NCI-H510A (cell line): ENCODE data around the gene NTRK3.
"Not testable (repeated sequence)": the region's sequence is repeated elsewhere in the genome, so short reads cannot be mapped to it uniquely, and the experiment has no call there.

Source experiments
- DNase-seq: peaks from one replicate; lab custom pipeline; 2025; lab: John Stamatoyannopoulos, UW

The NTRK3 gene

DNA sequence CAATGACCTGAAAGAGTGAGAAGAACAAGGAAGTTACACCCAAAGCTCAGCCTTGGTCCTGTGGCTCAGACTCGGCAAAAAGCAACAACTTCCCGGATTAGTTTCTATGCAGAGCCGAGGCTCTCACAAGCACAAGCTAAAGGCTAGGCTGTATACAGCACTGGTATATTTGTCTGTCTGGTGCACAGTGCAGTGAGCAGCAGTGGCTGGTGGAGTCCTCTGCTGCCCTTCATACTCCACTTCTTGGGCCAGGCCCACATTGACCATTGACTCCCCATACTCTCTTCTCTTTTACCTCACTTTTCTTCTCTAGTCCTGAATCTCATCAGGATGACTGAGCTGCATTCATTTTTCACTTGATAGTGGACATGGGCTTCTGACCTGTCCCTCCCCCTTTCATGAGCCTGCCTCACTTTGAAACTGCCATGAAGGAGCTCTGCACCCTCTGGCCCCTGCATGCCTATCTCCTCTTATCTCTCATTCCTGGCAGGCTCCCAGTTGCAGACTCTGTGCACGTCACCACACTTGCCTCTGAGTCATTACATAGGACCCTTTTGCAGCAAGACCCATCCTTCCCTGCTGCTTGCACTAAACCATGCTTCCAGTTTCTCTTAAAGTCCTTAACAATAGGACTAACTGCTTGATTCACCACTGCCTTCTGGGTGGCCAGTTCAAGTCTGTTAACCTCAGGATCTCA, 379.3 kb downstream of the NTRK3 start:
- DNase-seq: no peak

DNA sequence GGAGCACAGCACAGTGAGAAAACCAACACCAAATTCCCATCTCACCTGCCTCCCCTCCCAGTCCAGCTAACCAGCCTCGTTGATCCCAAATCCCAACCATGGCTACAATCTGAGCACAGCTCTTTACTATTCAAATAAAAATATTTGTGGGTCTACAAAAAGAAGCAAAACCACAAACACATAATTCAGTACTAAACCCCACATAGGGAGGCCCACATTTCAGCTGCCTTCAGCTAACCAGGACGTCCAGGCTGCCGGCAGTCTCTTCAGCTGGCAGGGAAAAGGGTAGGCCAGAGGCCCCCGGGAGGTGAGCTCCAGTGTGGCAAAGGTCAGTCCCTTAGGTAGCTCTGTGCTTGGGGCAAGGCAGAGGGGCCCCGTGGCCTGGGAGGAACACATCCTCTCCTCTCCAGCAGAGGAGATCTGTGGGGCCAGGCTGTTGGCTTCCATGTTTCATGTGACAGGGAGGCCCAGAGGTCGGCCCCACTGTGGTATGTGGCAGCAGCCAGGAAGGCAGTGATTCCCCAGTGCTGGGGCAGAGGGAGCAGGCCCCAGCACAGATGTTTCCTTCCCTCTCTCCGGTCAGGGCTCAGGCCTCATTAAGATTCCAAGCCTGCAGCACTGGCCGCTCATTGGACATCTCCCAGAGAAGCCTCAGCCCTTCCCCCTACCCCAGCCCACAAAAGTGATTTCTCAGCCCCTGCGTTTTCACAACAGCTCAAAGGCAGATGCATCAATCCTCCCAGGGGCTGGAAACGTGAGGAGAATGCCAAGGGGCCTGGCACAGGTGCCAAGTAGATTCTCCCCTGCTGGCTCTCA, 381.4 kb downstream of the NTRK3 start:
- DNase-seq: no peak

DNA sequence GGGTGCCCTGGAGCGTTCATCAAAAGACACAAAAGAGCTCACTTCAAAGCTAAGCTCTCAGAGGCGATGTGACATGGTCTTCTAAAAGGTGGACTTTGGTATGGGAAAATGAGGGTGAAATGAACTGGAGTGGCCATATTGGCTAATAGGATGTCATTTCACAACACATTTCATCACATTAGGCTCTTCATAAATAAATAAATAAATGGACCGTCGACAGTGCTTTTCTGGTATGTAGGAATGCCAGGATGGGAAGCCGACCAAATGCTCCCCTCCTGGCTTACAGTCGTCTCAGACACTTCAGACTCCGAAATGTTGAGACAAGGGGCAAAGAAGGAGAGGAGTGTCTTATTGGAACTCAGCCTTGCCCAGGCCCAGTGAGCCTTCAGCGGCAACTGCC, 383.0 kb downstream of the NTRK3 start:
- DNase-seq: no peak

DNA sequence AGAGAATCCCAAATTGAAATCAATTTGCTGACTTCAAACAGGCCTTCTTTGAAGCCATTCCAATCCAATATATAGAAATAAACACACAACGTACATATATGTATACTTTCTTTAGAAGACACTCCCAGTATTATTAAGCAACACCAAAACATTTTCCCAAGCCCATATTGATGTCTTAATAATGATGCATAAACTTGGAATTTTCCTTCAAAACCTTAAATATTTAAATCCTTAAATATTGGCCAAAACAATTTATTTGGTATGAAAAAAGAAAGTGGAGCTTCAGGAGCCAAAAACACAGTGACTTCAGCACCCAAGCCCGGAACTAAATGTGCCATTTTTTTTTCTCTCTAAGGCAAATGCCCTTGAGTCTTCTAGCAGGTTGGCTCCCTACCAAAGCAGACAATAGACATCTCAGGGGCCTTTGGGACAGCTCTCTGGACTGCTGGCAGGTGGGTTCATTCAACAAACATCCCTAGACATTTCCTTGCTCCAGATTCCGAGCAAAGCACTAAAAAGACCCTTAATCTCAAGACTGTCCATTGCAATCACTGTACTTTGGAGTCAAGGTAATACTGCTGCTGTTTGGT, 384.7 kb downstream of the NTRK3 start:
- DNase-seq: no peak

DNA sequence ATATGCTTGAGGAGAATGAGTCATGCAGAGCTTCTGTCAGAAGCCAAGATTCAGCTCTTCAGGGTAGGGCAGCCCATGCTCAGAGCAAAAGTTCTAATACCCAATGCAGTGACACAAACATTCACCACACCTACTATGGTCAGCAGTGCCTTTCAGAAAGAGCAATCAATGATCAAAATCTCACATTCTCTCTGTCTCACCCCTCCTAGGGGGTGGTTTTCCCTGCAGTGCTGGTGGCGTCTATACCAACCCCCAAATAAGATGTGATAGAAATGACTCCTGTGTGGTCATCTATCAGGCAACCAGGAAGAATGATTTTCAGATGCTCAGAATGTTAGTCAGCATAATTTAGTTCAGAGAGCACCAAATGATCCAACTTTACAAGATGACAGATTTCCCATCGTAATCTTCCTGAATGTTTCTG, 385.3 kb downstream of the NTRK3 start:
- no peak for DNase-seq

DNA sequence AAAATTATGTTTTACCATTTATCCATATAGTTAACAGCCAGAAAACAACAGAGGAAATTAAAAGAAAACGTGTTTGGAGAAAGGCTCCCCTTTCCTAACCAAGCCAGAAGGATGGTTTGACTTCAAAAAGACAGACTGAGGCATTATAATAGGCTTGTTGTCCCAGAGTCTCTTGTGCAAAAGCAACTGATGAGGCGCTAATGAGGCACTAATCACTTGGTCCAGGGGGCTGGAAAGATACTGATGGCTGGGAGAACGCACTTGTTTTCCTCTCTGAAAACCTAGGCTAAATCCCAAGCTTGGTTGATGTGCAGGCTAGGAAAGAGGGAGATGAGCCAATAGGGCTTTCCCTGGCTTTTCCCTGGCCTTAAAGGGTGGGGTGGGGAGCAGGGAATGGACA, 389.6 kb downstream of the NTRK3 start:
- no peak for DNase-seq

DNA sequence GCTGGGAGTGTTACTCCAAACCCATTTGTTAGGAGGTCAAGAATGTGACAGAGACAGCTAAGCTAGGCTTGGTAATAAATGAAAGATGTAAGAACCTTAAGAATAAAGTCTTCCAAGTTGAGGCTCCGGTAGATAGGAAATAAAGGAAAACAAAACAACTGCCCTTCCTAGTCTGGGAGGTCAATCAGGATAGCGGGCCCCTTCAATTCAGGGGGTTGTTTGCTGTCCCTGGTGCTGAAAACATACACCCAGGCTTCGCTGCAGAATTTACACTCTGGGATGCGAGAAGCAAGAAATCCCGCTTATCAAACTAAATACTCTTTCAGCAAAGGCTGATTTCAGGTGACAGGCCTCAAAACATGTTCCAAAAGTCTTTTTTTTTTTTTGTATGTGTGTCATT, 393.4 kb downstream of the NTRK3 start:
- no peak for DNase-seq

DNA sequence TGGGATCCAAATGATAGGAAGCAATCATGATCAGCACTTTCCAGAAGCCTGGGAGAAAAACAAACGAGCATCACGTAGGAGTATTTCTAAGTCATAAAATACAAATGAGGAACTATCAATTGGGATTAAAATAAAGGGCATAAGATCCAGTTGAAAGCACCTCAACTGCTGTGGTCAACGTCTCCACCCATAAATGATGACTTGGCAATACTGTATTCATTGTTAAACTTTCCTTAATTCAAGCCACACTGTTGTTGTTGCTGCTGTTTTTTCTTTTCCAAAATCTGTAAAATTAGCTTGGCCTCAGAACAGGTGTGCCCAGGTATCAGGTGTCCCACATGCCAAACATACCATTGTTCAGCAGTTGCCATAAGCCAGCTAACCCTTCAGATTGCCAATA, 395.8 kb downstream of the NTRK3 start:
- no peak for DNase-seq

DNA sequence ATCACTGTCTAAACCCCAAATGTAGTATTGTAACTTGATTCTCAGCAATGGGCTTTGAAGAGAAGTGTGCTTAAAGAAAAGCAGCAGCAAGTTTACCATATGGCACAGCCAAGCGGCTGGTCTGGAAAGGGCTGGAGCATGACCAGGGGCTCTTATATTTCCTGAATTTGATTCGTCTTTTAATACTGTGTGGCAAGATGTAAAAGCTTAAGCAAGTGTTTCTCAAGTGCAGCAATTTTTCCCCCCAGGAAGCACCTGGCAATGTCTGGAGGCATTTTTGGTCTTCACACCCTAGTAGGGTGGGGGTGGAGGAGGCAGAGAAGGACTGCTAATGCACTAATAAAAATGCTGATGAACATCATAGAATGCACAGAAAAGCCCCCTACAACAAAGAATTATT, 397.9 kb downstream of the NTRK3 start:
- no peak for DNase-seq

DNA sequence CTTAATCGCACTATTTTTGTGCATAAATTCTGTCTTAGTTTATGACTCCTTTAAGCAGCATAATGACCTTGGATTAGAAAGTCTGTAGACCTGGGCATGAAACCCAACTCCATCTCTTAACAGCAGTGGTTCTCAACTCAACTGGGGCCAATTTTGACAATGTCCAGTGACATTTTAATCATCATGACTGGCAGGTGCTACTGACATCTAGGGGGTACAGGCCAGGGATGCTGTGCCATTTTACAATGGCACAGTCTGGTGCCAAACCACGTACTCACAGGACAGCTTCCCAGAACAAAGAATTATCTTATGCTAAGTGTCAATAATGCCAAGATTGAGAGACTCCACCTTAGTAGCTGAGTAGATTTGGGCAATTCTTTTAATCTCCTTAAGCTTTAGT, 405.0 kb downstream of the NTRK3 start:
- no peak for DNase-seq

DNA sequence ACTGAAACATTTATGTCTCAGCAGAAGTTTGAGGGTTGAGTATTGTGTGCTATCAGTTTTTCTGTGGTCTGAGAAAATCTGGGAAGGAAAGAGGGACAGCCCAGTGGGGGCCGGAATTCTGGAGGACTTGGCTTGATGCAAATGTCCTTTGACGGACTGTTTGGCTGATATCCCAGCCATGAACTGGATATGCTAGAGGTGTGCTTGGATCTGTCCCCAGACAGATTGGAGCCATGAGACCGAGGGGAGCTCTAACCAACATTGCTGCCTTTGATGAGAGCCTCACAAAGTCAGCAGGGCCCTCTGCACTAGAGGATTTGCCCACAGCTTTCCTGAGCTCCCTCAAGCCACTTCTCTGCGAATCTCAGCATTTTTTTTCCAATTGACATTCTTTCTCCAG, 405.6 kb downstream of the NTRK3 start:
- no peak for DNase-seq

DNA sequence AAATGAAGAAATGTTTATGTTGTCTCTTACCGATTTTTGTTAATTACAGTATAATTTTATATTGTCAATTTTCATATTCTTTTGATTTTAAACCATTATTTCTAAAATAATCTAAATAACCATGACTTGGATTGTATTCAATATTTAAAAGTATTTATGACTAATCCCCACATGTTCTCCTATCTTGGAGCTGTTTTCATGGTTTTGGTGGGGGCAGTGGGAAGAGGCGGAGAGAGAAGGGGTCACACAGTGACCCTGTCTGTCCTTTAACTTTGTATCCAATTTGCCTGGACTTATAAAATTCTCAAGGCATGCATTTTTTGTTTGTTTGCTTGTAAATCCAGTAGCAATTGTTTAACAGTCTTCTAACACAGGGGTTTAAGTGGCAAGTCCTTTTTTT, 407.4 kb downstream of the NTRK3 start:
- DNase-seq: no peak

DNA sequence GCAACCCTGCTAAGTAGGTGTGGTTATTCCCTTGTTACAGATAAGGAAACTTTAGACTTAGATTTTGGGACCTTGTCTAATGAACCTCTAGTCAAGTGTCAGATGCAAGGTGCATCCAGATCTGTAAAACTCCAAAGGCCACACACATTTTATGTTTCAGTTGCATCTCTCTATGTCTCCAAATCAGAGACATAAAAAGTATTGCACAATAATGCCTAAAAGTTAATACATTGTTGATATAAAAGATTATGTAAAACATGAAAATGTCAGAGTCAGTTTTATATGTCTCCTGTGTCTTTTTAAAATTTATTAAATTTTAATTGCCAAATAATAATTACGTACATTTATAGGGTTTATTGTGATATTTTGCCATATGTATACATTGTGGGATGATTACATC, 408.5 kb downstream of the NTRK3 start:
- no peak for DNase-seq

DNA sequence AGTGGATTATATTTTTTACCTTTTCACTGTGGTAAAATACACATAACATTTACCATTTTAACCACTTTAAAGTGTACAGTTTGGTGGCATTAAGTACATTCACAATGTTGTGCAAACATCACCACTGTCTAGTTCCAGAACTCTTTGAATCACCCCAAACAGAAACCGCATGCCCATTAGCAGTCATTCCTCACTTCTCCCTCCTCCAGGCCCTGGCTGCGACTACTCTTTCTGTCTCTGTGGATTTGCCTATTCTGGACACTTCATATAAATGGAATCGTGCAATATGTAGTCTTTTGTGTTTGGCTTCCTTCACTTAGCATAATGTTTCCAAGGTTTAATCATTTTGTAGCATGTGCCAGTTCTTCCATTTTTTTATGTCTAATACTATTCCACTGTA, 409.8 kb downstream of the NTRK3 start:
- DNase-seq: no peak

DNA sequence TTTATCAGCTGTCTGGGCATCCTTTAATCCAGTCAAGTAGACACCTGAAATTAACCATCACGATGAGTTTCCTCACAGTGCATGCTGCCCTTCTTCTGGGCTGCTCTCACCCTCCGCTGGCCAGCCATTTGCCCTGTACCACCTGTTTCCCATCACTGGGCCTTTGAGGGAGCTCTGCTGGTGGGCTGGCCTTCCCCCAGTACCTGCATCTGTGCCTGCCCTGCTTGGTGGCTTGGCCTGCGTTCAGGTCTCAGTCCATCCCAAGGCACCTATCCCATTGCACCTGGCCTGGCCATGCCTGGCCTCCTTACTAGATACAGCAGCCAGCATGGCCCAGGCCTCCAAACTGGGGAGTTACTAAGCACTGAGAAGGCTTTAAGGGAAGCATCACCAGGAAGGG, 413.2 kb downstream of the NTRK3 start:
- no peak for DNase-seq

DNA sequence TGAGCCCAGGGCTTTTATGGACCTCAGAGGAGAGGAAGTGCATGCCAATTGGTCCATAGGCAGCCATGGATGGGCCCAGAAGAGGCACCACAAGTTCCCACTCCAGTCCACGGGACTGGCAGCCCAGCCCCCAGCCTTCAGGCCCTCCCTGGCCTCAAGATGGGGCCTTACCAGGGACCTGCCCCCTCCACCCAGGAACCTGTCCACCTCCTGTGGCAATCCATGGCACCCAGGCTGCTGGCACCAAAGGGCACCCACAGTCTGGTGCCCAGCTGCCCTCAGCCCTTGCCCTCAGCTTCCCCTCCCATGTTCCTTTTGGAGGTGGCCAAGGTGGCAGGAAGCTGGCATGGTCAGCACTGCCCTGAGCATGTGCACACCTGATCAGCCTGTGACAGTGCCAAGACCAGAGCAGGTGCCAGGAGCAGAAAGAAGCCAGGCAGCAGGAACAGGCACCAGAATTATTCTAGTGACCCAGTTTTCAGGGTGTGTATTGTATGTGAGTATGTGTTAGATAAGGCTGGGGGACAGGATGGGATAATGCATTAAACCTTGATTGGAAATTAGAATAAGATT, 415.0 kb downstream of the NTRK3 start:
- DNase-seq: no peak

DNA sequence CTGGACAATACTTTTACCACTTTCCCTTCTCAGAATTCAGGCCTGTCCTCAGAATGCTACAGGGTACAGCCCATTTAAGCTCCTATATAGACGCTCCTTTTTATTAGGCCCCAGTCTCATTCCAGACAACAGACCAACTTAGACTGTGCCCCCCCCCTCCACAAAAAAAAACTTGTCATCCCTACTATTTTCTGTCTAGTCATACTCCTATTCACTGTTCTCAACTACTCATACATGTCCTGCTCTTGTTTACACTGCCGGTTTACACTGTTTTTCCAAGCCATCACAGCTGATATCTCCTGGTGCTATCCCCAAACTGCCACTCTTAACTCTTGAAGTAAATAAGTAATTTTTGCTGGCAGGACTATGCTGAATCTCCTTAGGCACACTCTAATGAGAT, 420.7 kb downstream of the NTRK3 start:
- DNase-seq: not testable (repeated sequence)

DNA sequence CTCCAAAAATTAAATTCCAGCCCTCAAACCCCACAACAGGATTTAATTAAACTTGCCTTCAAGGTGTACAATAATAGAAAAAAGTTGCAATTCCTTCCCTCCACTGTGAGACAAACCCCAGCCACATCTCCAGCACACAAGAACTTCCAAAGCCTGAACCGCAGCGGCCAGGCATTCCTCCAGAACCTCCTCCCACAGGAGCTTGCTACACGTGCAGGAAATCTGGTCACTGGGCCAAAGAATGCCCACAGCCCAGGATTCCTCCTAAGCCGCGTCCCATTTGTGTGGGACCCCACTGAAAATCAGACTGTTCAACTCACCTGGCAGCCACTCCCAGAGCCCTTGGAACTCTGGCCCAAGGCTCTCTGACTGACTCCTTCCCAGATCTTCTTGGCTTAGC, 423.2 kb downstream of the NTRK3 start:
- DNase-seq: not testable (repeated sequence)

DNA sequence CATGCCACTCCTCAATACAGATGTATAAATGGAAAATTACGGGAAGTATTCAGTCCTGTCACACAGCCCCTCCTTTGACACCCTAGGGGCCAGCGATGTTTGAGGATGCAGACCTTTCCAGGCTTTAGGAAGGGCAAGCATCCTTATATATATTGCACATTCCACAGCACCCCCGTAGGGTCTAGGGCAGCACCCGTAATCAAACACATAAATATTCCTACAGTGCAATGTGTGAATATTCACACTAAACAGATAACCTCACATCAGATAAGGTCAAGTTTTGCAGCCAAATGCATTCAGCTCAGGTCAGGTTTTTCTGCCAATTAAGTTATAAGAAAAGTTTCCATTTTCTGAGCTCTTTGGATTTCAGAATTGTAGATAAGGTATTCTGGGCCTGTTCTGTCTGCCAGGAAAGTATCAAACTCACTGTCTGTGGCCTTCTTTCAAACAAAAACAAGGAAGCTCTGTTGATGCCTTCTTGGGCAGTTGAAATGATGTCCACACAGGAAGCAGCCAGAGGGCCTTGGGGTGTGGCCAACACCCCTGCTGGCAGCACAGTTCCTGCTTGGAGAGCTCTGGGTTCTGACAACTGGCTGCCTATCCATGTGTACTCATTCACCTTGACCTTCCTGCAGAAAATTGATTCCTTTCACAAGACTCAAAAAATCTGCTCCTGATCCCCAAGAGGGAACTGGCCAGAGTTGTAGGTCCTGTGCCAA, 427.0 kb downstream of the NTRK3 start:
- DNase-seq: no peak

DNA sequence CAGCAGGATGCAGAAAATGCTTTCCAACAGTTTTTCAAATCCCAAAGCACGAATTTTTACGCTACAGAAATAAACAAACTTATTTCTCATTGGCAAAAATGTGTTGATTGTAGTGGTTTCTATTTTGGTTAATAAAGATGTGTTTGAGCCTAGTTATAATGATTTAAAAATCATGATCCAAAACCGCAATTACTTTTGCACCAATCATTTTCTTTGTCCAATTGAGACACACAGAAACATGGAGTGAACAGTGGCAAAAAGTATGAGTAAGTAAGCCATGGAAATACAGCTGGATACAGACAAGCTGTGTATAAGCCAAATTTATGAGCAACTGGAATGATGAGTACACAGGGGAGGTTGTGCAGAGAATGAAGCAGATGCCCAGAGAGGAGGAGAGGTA, 427.9 kb downstream of the NTRK3 start:
- no peak for DNase-seq

DNA sequence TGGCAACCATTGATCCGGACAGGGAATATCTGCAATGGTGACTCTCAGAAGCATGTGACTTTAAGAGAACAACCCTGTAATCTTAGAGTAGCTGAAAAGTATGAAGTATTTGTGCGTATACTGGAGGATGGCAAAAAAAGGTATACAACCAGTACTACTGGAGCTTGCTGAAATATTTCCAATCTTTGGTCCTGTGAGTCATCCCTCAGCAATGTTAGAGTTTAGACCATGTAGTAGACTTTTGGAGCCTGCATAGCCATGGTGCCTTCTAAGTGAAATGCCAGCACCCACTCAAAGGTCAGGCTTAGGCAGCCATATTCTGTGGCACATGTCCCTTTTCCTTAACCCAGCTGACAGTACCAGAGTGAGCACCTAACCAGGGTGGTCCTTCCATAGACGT, 429.4 kb downstream of the NTRK3 start:
- no peak for DNase-seq

DNA sequence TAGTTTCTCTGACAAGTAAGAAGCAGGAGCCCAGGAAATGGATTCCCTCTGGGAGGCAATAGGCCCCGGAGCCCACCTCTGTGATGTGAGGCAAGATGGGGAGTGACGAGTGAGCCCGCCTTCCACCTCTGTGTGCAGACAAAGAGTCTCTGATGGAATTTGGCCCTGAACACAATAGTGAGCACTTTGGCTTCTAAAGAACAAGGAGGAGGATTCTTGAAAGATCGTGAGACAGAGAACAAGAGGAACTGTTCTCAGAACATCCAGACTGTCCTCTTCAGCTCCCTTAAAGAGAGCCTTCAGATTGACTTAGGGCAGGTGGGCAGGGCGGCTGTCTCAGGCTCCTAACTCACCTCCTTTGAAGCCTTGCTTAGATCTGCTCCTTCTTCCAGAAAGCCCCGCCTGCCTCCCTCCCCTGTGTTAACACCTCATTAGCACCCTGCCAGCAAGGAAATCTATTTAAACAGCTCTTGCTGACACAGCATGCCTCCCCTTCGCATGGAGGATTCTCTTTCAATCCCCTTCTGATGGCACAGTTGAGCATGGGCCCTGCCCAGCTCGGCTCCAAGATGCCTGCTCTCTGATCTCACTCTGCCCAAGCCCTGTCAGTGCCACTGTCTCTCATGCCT, 430.3 kb downstream of the NTRK3 start:
- DNase-seq: no peak
